ENCODE results near the gene DNAH1. TPM values are rescaled to one million over a fixed set of nuclear protein-coding genes. Genes with fewer than 3 reads are reported as not detected.

Gene DNAH1
- polyA plus RNA-seq, 1 donor (not counting 4 experiments of a cell fraction or from before 2014, with no cell fraction given) = 0.33 TPM

- dilution Hi-C loops (cut with MboI; ENCODE audit: extremely low pct_ligation_motif_present, low sequenced_read_pairs) = no loop called here
- H3K9me1 ChIP-seq (ENCODE audit: control insufficient read depth, extremely low read depth, insufficient read depth, low read length) = no peaks in the 10 kb centered on the region
Measured at GRCh38 chr3:52341123-52341522, 25.0 kb downstream of the DNAH1 start.

GRCh38 chr3:52343946-52344600 is 28.0 kb downstream of the DNAH1 start:
- FAIRE-seq (no peak), DNase-seq (ENCODE audit: low read depth, low spot score) (no peak)
- Histone ChIP-seq H3K4me2 (ENCODE audit: control insufficient read depth, extremely low read depth, insufficient read depth, low read depth, low read length) (no peak overlapping the region), H3K27ac (ENCODE audit: control insufficient read depth, insufficient read depth, low read length) (no peak overlapping the region), H3K36me3 (ENCODE audit: control insufficient read depth in 2 of 2, extremely low read depth in 1 of 2, insufficient read depth in 2 of 2, low read length in 2 of 2) (no peaks in the 10 kb centered on the region), H2AFZ (ENCODE audit: control insufficient read depth, low read length) (no peak overlapping the region), H4K20me1 (ENCODE audit: control insufficient read depth, extremely low read depth, insufficient read depth, low read length) (no peaks in the 10 kb centered on the region), H3K27me3 (ENCODE audit: control insufficient read depth, extremely low read depth, insufficient read depth, low read length) (peaks cover 4% of the 10 kb centered on the region), H3K79me2 (ENCODE audit: control insufficient read depth, insufficient read depth, low read length) (no peaks in the 10 kb centered on the region), H3K4me1 (ENCODE audit: control insufficient read depth, extremely low read depth, insufficient read depth, low read length) (peaks cover 9% of the 10 kb centered on the region), H3K9ac (ENCODE audit: control insufficient read depth, extremely low read depth, insufficient read depth, low read length) (no peak overlapping the region), H3K9me3 (ENCODE audit: control insufficient read depth, low read depth, low read length) (no peaks in the 10 kb centered on the region), H3K4me3 (ENCODE audit: control insufficient read depth in 2 of 3, extremely low read depth in 1 of 3, insufficient read depth in 2 of 3, low read depth in 1 of 3, low read length in 3 of 3) (no peak overlapping the region), H3K9me1 (ENCODE audit: control insufficient read depth, extremely low read depth, insufficient read depth, low read length) (no peaks in the 10 kb centered on the region)
- dilution Hi-C loops (cut with MboI; ENCODE audit: extremely low pct_ligation_motif_present, low sequenced_read_pairs) = no loop called here
- no peak for TF ChIP-seq EZH2 (IDR thresholded peaks at IDR 0.05; ENCODE audit: low read length)
- no peak for TF ChIP-seq CTCF (optimal IDR thresholded peaks at IDR 0.05 in 1 of 3, IDR thresholded peaks at IDR 0.05 in 1 of 3, conservative IDR thresholded peaks at IDR 0.05 in 1 of 3; ENCODE audit: extremely low read depth in 1 of 3, insufficient read depth in 2 of 3, low read length in 3 of 3)

More at GRCh38 chr3:52341123-52341522, 25.0 kb downstream of the DNAH1 start:
- H3K4me2 ChIP-seq (ENCODE audit: control insufficient read depth, extremely low read depth, insufficient read depth, low read depth, low read length) = no peak overlapping the region
- peaks cover 4% of the 10 kb centered on the region for H3K27me3 ChIP-seq (ENCODE audit: control insufficient read depth, extremely low read depth, insufficient read depth, low read length)
- H3K4me1 ChIP-seq (ENCODE audit: control insufficient read depth, extremely low read depth, insufficient read depth, low read length) = no peaks in the 10 kb centered on the region
- no peak overlapping the region for H3K27ac ChIP-seq (ENCODE audit: control insufficient read depth, insufficient read depth, low read length)
- no peak for TF ChIP-seq EZH2 (IDR thresholded peaks at IDR 0.05; ENCODE audit: low read length)
- no peak for TF ChIP-seq CTCF (optimal IDR thresholded peaks at IDR 0.05 in 1 of 3, IDR thresholded peaks at IDR 0.05 in 1 of 3, conservative IDR thresholded peaks at IDR 0.05 in 1 of 3; ENCODE audit: extremely low read depth in 1 of 3, insufficient read depth in 2 of 3, low read length in 3 of 3)
- DNase-seq (ENCODE audit: low read depth, low spot score) = no peak
- H3K79me2 ChIP-seq (ENCODE audit: control insufficient read depth, insufficient read depth, low read length) = no peaks in the 10 kb centered on the region
- no peak overlapping the region for H3K4me3 ChIP-seq (ENCODE audit: control insufficient read depth in 2 of 3, extremely low read depth in 1 of 3, insufficient read depth in 2 of 3, low read depth in 1 of 3, low read length in 3 of 3)
- H3K9me3 ChIP-seq (ENCODE audit: control insufficient read depth, low read depth, low read length) = no peaks in the 10 kb centered on the region
- no peaks in the 10 kb centered on the region for H4K20me1 ChIP-seq (ENCODE audit: control insufficient read depth, extremely low read depth, insufficient read depth, low read length)
- H2AFZ ChIP-seq (ENCODE audit: control insufficient read depth, low read length) = no peak overlapping the region
- no peak overlapping the region for H3K9ac ChIP-seq (ENCODE audit: control insufficient read depth, extremely low read depth, insufficient read depth, low read length)
- H3K36me3 ChIP-seq (ENCODE audit: control insufficient read depth in 2 of 2, extremely low read depth in 1 of 2, insufficient read depth in 2 of 2, low read length in 2 of 2) = no peaks in the 10 kb centered on the region
- FAIRE-seq = no peak

All from keratinocyte (primary cell).